CD4-positive, alpha-beta T cell treated with Interleukin-17A for 4 hours (primary cell): ENCODE results near the gene RCAN3.
"Not testable (repeated sequence)": the region's sequence is repeated elsewhere in the genome, so short reads cannot be mapped to it uniquely, and the experiment has no call there.

Experiments
- DNase-seq: peaks from one replicate; pipeline ENCODE4 v3.0.0-alpha.2; 2020; ENCODE audit warnings: mixed read lengths

Gene RCAN3

GRCh38 chr1:24486331-24487065, 16.1 kb upstream of the RCAN3 start:
- peak; percentile 67 for DNase-seq

- no peak for DNase-seq
These were observed 15.2 kb upstream of the RCAN3 start for GRCh38 chr1:24487455-24487854.

GRCh38 chr1:24488159-24488558, 14.5 kb upstream of the RCAN3 start:
- peak; percentile 49 for DNase-seq

- DNase-seq = no peak
These were observed 13.0 kb upstream of the RCAN3 start for GRCh38 chr1:24489674-24490073.

- no peak for DNase-seq
These were observed 12.4 kb upstream of the RCAN3 start for GRCh38 chr1:24490101-24490781.

- DNase-seq = no peak
These were observed 10.9 kb upstream of the RCAN3 start for GRCh38 chr1:24491577-24492360.

GRCh38 chr1:24492935-24493334, 9.7 kb upstream of the RCAN3 start:
- not testable (repeated sequence) for DNase-seq

GRCh38 chr1:24493785-24494184, 8.9 kb upstream of the RCAN3 start:
- no peak for DNase-seq

- no peak for DNase-seq
These were observed 4.0 kb upstream of the RCAN3 start for GRCh38 chr1:24498589-24498988.

- DNase-seq = no peak
These were observed 2.1 kb upstream of the RCAN3 start for GRCh38 chr1:24500448-24501048.

- peak; percentile 58 for DNase-seq
These were observed 1.1 kb upstream of the RCAN3 start for GRCh38 chr1:24501371-24502064.

GRCh38 chr1:24502065-24502708, 449 bp upstream of the RCAN3 start:
- peak; percentile 91 for DNase-seq

- DNase-seq = peak; percentile 67
These were observed 569 bp downstream of the RCAN3 start for GRCh38 chr1:24503059-24503751.

- DNase-seq = peak; percentile 26
These were observed 1.4 kb downstream of the RCAN3 start for GRCh38 chr1:24503870-24504523.

GRCh38 chr1:24504560-24504959, 1.9 kb downstream of the RCAN3 start:
- no peak for DNase-seq

GRCh38 chr1:24505816-24506215, 3.2 kb downstream of the RCAN3 start:
- DNase-seq = no peak

- peak; percentile 37 for DNase-seq
These were observed 4.2 kb downstream of the RCAN3 start for GRCh38 chr1:24506691-24507381.

- DNase-seq = no peak
These were observed 4.8 kb downstream of the RCAN3 start for GRCh38 chr1:24507405-24507804.

- no peak for DNase-seq
These were observed 6.3 kb downstream of the RCAN3 start for GRCh38 chr1:24508911-24509310.

- DNase-seq = no peak
These were observed 11.1 kb downstream of the RCAN3 start for GRCh38 chr1:24513706-24514105.
